Stimulated activated naive CD8-positive, alpha-beta T cell treated with anti-CD3 and anti-CD28 coated beads, Interleukin-15, amount 100 ng/mL, for 72 hours (primary cell): ENCODE data around the gene TCERG1L.
"Not testable (repeated sequence)": the region's sequence is repeated elsewhere in the genome, so short reads cannot be mapped to it uniquely, and the experiment has no call there.

Source experiments
- ATAC-seq: fragments of 150-1000 bp; cut with Tn5 transposase; 2 replicates; pipeline ENCODE4 v1.10.0; 2021; ENCODE audit warnings: mild to moderate bottlenecking, moderate library complexity
- DNase-seq, 2 donors: peaks; one replicate each; pipeline ENCODE4 v3.0.0; 2021 to 2022
- H3K27ac Mint-ChIP-seq, 2 donors: one replicate each; pipeline ENCODE4 v1.8.0; 2022; ENCODE audit warnings: mild to moderate bottlenecking in 2 of 2, mixed read lengths in 2 of 2, moderate library complexity in 2 of 2
- H3K27me3 Mint-ChIP-seq: one replicate; pipeline ENCODE4 v1.8.0; 2022; ENCODE audit warnings: mixed read lengths
- H3K4me1 Mint-ChIP-seq: one replicate; pipeline ENCODE4 v1.8.0; 2022; ENCODE audit warnings: mild to moderate bottlenecking, mixed read lengths
- H3K4me3 Mint-ChIP-seq, 2 donors: one replicate each; pipeline ENCODE4 v1.8.0; 2022; ENCODE audit warnings: mild to moderate bottlenecking in 2 of 2, mixed read lengths in 2 of 2, moderate library complexity in 1 of 2
- H3K9me3 Mint-ChIP-seq, 2 donors: one replicate each; pipeline ENCODE4 v1.8.0; 2022; ENCODE audit warnings: mixed read lengths in 2 of 2

TCERG1L gene

GRCh38 chr10:131322575-131322974 lies 11.1 kb upstream of the TCERG1L start:
- peaks cover 59% of the 10 kb centered on the region for H3K27me3 Mint-ChIP-seq
- not testable (repeated sequence) for ATAC-seq, H3K4me3 Mint-ChIP-seq, H3K27ac Mint-ChIP-seq, DNase-seq, H3K4me1 Mint-ChIP-seq, H3K9me3 Mint-ChIP-seq

- DNase-seq (no peak), ATAC-seq (no peak)
- H3K27ac Mint-ChIP-seq: no peak overlapping the region
- H3K4me3 Mint-ChIP-seq: no peak overlapping the region
- H3K9me3 Mint-ChIP-seq: no peaks in the 10 kb centered on the region
- H3K4me1 Mint-ChIP-seq: no peaks in the 10 kb centered on the region
- H3K27me3 Mint-ChIP-seq: peaks cover 67% of the 10 kb centered on the region
Observed at GRCh38 chr10:131320860-131321604, 9.5 kb upstream of the TCERG1L start.

GRCh38 chr10:131318814-131319213 lies 7.3 kb upstream of the TCERG1L start:
- DNase-seq: no peak
- Mint-ChIP-seq H3K4me3 (no peak overlapping the region), H3K4me1 (no peaks in the 10 kb centered on the region), H3K27me3 (peaks cover 70% of the 10 kb centered on the region), H3K27ac (no peak overlapping the region), H3K9me3 (no peaks in the 10 kb centered on the region)
- no peak for ATAC-seq

GRCh38 chr10:131318291-131318690 lies 6.8 kb upstream of the TCERG1L start:
- H3K27me3 Mint-ChIP-seq: peaks cover 70% of the 10 kb centered on the region
- H3K27ac Mint-ChIP-seq: no peak overlapping the region
- H3K4me1 Mint-ChIP-seq: no peaks in the 10 kb centered on the region
- no peaks in the 10 kb centered on the region for H3K9me3 Mint-ChIP-seq
- no peak for DNase-seq
- ATAC-seq: no peak
- H3K4me3 Mint-ChIP-seq: no peak overlapping the region

- Mint-ChIP-seq H3K9me3 (no peaks in the 10 kb centered on the region), H3K27ac (no peak overlapping the region), H3K4me3 (no peak overlapping the region), H3K4me1 (no peaks in the 10 kb centered on the region), H3K27me3 (peaks cover 63% of the 10 kb centered on the region)
- DNase-seq (no peak), ATAC-seq (no peak)
Observed at GRCh38 chr10:131316321-131317075, 5.0 kb upstream of the TCERG1L start.

DNA sequence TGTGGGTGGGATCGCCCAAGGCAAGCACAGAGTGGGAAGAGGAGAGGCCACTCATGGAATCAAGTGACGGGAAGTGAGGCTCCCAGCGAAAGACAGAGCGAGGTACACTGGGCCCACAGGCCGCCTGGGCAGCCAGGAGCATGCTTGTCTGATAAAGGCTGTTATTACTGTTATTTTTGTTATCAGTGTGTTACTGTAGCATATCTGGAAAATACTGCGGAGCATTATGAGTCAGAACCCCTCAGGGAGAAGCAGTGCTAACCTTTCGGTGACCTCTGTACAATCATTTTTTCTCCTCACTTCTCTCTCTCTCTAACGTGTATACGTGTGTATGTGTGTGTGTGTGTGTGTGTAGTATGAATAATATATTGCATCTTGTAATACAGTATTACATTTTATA lies 3.8 kb upstream of the TCERG1L start:
- DNase-seq: no peak
- Mint-ChIP-seq H3K27me3 (peaks cover 59% of the 10 kb centered on the region), H3K27ac (no peak overlapping the region), H3K9me3 (no peaks in the 10 kb centered on the region), H3K4me3 (no peak overlapping the region), H3K4me1 (no peaks in the 10 kb centered on the region)
- no peak for ATAC-seq

DNA sequence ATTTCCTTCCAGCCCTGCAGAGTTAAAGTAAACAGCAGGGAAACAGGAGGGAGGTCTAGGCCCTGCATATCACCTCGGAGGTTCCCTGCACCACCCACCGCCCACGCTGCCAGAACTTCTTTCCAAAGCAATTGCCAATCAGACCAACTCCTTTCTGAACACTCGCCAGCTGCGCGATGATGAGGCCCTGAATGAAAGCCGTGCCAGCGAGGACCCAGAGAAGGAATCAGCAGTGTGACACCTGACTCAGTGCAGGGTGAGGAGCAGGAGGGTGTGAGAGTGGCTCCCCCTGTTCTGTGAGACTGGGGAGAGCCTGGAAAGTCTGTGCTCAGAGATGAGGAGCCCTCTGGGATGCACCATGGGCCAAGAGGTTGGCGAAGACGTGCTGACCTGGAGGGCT lies 3.3 kb upstream of the TCERG1L start:
- Mint-ChIP-seq H3K4me3 (no peak overlapping the region), H3K27ac (no peak overlapping the region), H3K4me1 (no peaks in the 10 kb centered on the region), H3K9me3 (no peaks in the 10 kb centered on the region), H3K27me3 (peaks cover 61% of the 10 kb centered on the region)
- no peak for ATAC-seq
- no peak for DNase-seq

- no peaks in the 10 kb centered on the region for H3K4me1 Mint-ChIP-seq
- no peak overlapping the region for H3K4me3 Mint-ChIP-seq
- no peak for DNase-seq
- H3K9me3 Mint-ChIP-seq: no peaks in the 10 kb centered on the region
- H3K27me3 Mint-ChIP-seq: peaks cover 65% of the 10 kb centered on the region
- ATAC-seq: no peak
- H3K27ac Mint-ChIP-seq: no peak overlapping the region
Observed at GRCh38 chr10:131314148-131314547, 2.6 kb upstream of the TCERG1L start.

- peaks cover 64% of the 10 kb centered on the region for H3K27me3 Mint-ChIP-seq
- no peak overlapping the region for H3K27ac Mint-ChIP-seq
- no peak overlapping the region for H3K4me3 Mint-ChIP-seq
- H3K4me1 Mint-ChIP-seq: no peaks in the 10 kb centered on the region
- no peak for DNase-seq
- no peak for ATAC-seq
- H3K9me3 Mint-ChIP-seq: no peaks in the 10 kb centered on the region
Observed at GRCh38 chr10:131313377-131313776, 1.9 kb upstream of the TCERG1L start.

GRCh38 chr10:131312478-131312836 lies 936 bp upstream of the TCERG1L start:
- peak overlapping the region; percentile 49 to 66 for H3K4me3 Mint-ChIP-seq
- no peaks in the 10 kb centered on the region for H3K9me3 Mint-ChIP-seq
- no peak overlapping the region for H3K27ac Mint-ChIP-seq
- peaks cover 69% of the 10 kb centered on the region for H3K27me3 Mint-ChIP-seq
- no peaks in the 10 kb centered on the region for H3K4me1 Mint-ChIP-seq
- DNase-seq (no peak), ATAC-seq (peak; percentile 51)

DNA sequence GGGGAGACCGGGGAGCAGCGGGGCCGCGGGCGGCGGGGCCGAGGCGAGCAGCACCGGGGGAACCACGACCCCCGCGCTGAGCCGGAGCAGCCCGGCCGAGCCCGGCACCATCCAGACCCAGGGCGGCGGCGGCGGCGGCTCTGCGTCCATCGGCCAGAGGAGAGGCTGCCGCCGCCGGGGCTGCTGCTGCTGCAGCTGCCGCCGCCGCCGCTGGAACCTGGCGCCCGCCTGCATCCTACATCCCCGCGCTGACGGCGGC lies 190 bp downstream of the TCERG1L start:
- ATAC-seq (no peak), DNase-seq (no peak)
- H3K27ac Mint-ChIP-seq: no peak overlapping the region
- no peaks in the 10 kb centered on the region for H3K4me1 Mint-ChIP-seq
- no peak overlapping the region for H3K4me3 Mint-ChIP-seq
- peaks cover 62% of the 10 kb centered on the region for H3K27me3 Mint-ChIP-seq
- no peaks in the 10 kb centered on the region for H3K9me3 Mint-ChIP-seq

DNA sequence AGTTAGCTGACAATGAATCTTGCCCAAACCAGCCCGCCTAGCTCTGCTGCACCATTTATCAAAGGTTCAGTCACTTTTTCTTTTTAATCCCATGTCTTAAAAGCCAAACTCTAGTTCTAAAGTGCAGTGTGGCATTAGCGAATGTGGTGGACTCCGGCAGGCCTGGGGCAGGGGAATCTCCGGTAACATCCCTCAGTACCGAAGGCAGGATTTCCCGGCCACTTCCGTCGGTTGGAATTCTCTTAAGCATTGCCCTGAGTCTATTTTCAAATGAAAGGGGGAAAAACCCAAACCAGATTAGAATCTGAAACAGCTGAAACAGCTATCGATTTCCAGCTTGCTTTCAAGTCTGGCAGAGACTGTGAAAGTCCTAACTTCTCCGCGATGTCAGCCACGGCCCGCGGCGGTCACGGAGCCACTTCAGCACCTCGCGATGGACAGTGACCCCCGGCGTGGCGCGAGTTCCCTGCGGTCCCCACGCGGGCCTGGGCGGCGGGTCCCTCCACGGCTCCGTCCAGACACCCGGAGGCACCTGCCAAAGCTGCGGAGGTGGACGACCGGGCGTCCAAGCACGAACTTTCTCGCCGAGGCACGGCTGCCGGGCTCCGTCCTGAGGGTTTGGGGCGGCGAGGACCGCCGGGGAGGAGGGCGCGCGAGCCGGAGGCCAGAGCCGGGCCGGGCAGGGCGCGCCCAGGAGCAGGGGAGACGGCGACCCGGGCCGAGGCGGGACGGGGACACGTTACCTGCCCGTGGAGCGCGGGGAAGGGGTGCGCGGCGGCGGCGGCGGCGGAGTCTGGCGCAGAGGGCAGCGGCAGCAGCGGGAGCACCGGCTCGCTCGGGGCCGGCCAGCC lies 745 bp downstream of the TCERG1L start:
- H3K27me3 Mint-ChIP-seq: peaks cover 62% of the 10 kb centered on the region
- no peak overlapping the region for H3K27ac Mint-ChIP-seq
- no peaks in the 10 kb centered on the region for H3K4me1 Mint-ChIP-seq
- DNase-seq (no peak), ATAC-seq (peak; percentile 22)
- no peaks in the 10 kb centered on the region for H3K9me3 Mint-ChIP-seq
- peak overlapping the region in 1 of 2 donors; percentile 33 for H3K4me3 Mint-ChIP-seq

DNA sequence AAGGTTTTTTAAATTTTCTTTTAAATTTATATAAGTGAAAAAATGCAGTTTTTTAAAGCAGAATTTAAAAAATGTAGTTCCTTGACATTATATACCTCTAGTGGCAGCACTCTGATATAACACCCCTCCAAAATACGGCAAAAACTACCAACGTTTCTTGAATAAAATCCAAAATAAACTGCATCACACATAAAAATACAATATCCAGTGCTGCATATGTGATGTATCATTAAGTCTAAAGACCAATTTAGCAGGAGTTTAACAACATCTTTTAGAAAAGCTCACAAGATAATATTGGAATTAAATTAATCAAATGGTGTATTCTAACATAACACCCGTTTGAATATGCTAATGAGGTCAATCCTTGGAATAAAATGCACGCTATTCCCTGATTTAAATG lies 1.4 kb downstream of the TCERG1L start:
- H3K27ac Mint-ChIP-seq: no peak overlapping the region
- no peak overlapping the region for H3K4me3 Mint-ChIP-seq
- no peak for DNase-seq
- ATAC-seq: no peak
- H3K9me3 Mint-ChIP-seq: no peaks in the 10 kb centered on the region
- H3K27me3 Mint-ChIP-seq: peaks cover 59% of the 10 kb centered on the region
- H3K4me1 Mint-ChIP-seq: no peaks in the 10 kb centered on the region

DNA sequence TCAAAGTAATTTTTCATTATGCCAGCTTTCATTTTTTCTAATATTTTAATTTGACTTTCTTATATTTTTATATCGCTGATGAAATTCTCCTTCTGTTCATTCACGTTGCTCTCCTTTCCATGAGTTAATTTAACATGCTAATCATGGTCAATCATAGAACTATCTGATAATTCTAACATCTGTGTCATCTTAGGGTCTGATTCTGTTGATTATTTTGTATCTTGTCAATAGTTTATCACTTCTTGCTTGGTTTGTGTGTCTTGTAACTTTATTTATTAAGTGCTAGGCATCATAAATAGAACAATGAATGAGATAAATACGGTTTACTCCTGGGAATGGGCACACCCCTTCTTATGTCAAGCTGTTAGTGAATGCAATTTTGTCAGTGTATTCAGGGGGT lies 11.0 kb downstream of the TCERG1L start:
- peaks cover 20% of the 10 kb centered on the region for H3K27me3 Mint-ChIP-seq

GRCh38 chr10:131290781-131291180 lies 20.7 kb downstream of the TCERG1L start:
- Mint-ChIP-seq H3K9me3 (peaks cover 0 to 7% of the 10 kb centered on the region in 2 donors), H3K27ac (no peak overlapping the region), H3K27me3 (peaks cover 9% of the 10 kb centered on the region), H3K4me3 (no peak overlapping the region), H3K4me1 (no peaks in the 10 kb centered on the region)
- DNase-seq (no peak), ATAC-seq (no peak)

More for the DNA sequence above, 11.0 kb downstream of the TCERG1L start:
- Mint-ChIP-seq H3K9me3 (peaks cover 10 to 17% of the 10 kb centered on the region in 2 donors), H3K4me1 (no peaks in the 10 kb centered on the region), H3K27ac (no peak overlapping the region), H3K4me3 (no peak overlapping the region)
- DNase-seq: no peak
- no peak for ATAC-seq

DNA sequence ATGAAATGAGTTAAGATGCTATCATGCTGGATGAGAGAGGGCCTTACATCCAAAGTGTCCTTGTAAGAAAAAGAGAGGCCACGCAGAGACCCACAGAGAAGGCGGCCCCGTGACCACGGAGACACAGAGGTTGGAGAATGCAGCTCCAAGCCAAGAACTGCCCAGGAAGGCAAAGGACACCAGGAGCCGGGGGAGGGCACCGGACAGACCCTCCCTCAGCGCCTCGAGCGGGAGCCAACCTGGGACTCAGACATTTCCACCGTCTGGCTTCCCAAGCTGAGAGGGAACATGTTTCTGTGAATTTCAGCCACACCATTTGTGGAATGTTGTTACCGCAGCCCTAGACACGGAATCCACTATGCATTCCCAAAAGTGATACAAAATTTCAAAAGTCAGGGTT lies 22.9 kb downstream of the TCERG1L start:
- Mint-ChIP-seq H3K27me3 (no peaks in the 10 kb centered on the region), H3K4me3 (no peak overlapping the region), H3K4me1 (no peaks in the 10 kb centered on the region), H3K9me3 (peaks cover 0 to 6% of the 10 kb centered on the region in 2 donors), H3K27ac (no peak overlapping the region)
- no peak for ATAC-seq
- DNase-seq: no peak
